ENCODE data around the gene TRMT44. TPM values are rescaled to one million over a fixed set of nuclear protein-coding genes. Genes with fewer than 3 reads are reported as not detected.
"Not testable (repeated sequence)": the region's sequence is repeated elsewhere in the genome, so short reads cannot be mapped to it uniquely, and the experiment has no call there.

The TRMT44 gene
- total RNA-seq, 1 experiment from 2014 or later, result 22.9 TPM

DNA sequence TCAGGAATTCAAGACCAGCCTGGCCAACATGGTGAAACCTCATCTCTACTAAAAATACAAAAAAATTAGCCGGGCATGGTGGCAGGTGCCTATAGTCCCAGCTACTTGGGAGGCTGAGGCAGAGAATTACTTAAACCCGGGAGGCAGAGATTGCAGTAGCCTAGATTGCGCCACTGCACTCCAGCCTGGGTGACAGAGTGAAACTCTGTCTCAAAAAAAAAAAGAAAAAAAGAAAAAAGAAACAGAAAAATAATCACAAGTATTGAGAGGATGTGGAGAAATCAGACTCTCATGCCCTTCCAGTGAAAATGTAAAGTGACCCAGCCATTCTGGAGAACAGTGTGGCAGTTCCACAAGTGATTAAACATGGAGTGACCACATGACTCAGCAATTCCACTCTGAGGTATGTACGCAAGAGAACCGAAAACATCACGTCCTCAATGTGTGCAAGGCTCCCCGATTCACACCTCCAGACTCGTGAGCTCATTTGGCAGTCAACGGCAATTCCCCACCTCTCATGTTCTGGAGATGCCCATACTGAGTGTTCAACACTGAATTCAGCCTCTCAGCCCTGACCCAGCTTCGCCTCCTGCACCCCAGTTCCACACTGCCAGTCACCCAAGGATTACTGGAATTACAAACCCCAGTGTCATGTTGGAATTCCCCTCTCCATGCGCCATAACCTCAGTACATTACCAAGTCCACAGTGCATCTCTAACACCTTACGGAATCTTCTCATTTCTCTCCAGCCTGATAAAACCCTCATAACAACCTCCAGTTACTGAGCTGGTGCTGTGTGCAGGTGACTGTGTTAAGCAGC, 21.1 kb upstream of the TRMT44 start:
- peaks cover 6% of the 10 kb centered on the region for H3K36me3 ChIP-seq (ENCODE audit: insufficient read depth, low read length, poor library complexity, severe bottlenecking)
- POLR2A ChIA-PET (ENCODE audit: low non-redundant PET), result no interaction called here
- no peaks in the 10 kb centered on the region for H3K4me1 ChIP-seq (ENCODE audit: insufficient read depth, low read length, poor library complexity, severe bottlenecking)
- H3K27me3 ChIP-seq (replicated peaks; ENCODE audit: insufficient read depth, low read depth, low read length, poor library complexity), result no peaks in the 10 kb centered on the region
- no peak overlapping the region for H3K4me3 ChIP-seq (ENCODE audit: low read depth, low read length, poor library complexity, severe bottlenecking)
- DNase-seq (ENCODE audit: low spot score), result no peak
- H3K27ac ChIP-seq (ENCODE audit: low read depth, low read length, poor library complexity, severe bottlenecking), result no peak overlapping the region
- TF ChIP-seq EZH2 (IDR thresholded peaks at IDR 0.05; ENCODE audit: borderline replicate concordance, low read depth, low read length, poor library complexity, severe bottlenecking) (no peak), CTCF (conservative IDR thresholded peaks at IDR 0.05; ENCODE audit: low read depth, low read length) (no peak)
- no TSS peak for BruUV-seq (replicated peaks)
- intact Hi-C loops (cut with micrococcal nuclease; ENCODE audit: unreplicated experiment), result no loop called here
- H3K9me3 ChIP-seq (ENCODE audit: low read depth, low read length, poor library complexity, severe bottlenecking), result no peaks in the 10 kb centered on the region
- CTCF ChIA-PET, result no interaction called here

DNA sequence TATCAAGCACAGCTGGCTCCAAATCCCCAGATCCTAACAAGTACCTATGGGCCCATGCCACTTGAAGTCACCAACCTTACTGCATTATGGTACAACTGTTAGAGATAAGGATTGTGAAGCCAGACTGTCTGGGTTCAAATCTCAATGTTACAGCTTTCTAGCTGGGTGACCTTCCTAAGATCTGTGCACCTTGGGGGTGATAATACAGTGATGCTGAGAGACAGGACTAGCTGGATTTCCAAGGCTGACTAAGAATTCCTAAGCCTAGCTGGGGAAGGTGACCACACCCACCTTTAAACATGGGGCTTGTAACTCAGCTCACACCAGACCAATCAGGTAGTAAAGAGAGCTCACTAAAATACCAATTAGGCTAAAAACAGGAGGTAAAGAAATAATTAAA, 20.4 kb upstream of the TRMT44 start:
- BruUV-seq (replicated peaks); H3K36me3 ChIP-seq (ENCODE audit: insufficient read depth, low read length, poor library complexity, severe bottlenecking); CTCF ChIA-PET; intact Hi-C loops (cut with micrococcal nuclease; ENCODE audit: unreplicated experiment); H3K27ac ChIP-seq (ENCODE audit: low read depth, low read length, poor library complexity, severe bottlenecking); H3K27me3 ChIP-seq (replicated peaks; ENCODE audit: insufficient read depth, low read depth, low read length, poor library complexity); H3K9me3 ChIP-seq (ENCODE audit: low read depth, low read length, poor library complexity, severe bottlenecking); H3K4me3 ChIP-seq (ENCODE audit: low read depth, low read length, poor library complexity, severe bottlenecking); POLR2A ChIA-PET (ENCODE audit: low non-redundant PET); DNase-seq (ENCODE audit: low spot score); H3K4me1 ChIP-seq (ENCODE audit: insufficient read depth, low read length, poor library complexity, severe bottlenecking): not testable (repeated sequence)

GRCh38 chr4:8422327-8422726, 18.2 kb upstream of the TRMT44 start:
- Histone ChIP-seq H3K27ac (ENCODE audit: low read depth, low read length, poor library complexity, severe bottlenecking) (no peak overlapping the region), H3K27me3 (replicated peaks; ENCODE audit: insufficient read depth, low read depth, low read length, poor library complexity) (no peaks in the 10 kb centered on the region), H3K4me1 (ENCODE audit: insufficient read depth, low read length, poor library complexity, severe bottlenecking) (no peaks in the 10 kb centered on the region), H3K36me3 (ENCODE audit: insufficient read depth, low read length, poor library complexity, severe bottlenecking) (no peaks in the 10 kb centered on the region), H3K4me3 (ENCODE audit: low read depth, low read length, poor library complexity, severe bottlenecking) (no peak overlapping the region), H3K9me3 (ENCODE audit: low read depth, low read length, poor library complexity, severe bottlenecking) (no peaks in the 10 kb centered on the region)
- CTCF ChIA-PET, result no interaction called here
- no TSS peak for BruUV-seq (replicated peaks)
- TF ChIP-seq CTCF (conservative IDR thresholded peaks at IDR 0.05; ENCODE audit: low read depth, low read length) (no peak), EZH2 (IDR thresholded peaks at IDR 0.05; ENCODE audit: borderline replicate concordance, low read depth, low read length, poor library complexity, severe bottlenecking) (no peak)
- POLR2A ChIA-PET (ENCODE audit: low non-redundant PET), result no interaction called here
- intact Hi-C loops (cut with micrococcal nuclease; ENCODE audit: unreplicated experiment), result no loop called here
- no peak for DNase-seq (ENCODE audit: low spot score)

- Histone ChIP-seq H3K9me3 (ENCODE audit: low read depth, low read length, poor library complexity, severe bottlenecking) (no peaks in the 10 kb centered on the region), H3K4me3 (ENCODE audit: low read depth, low read length, poor library complexity, severe bottlenecking) (no peak overlapping the region), H3K36me3 (ENCODE audit: insufficient read depth, low read length, poor library complexity, severe bottlenecking) (no peaks in the 10 kb centered on the region), H3K4me1 (ENCODE audit: insufficient read depth, low read length, poor library complexity, severe bottlenecking) (no peaks in the 10 kb centered on the region), H3K27ac (ENCODE audit: low read depth, low read length, poor library complexity, severe bottlenecking) (no peak overlapping the region), H3K27me3 (replicated peaks; ENCODE audit: insufficient read depth, low read depth, low read length, poor library complexity) (no peaks in the 10 kb centered on the region)
- TF ChIP-seq EZH2 (IDR thresholded peaks at IDR 0.05; ENCODE audit: borderline replicate concordance, low read depth, low read length, poor library complexity, severe bottlenecking), result no peak
- TF ChIP-seq CTCF (conservative IDR thresholded peaks at IDR 0.05; ENCODE audit: low read depth, low read length), result no peak
- intact Hi-C loops (cut with micrococcal nuclease; ENCODE audit: unreplicated experiment), result no loop called here
- CTCF ChIA-PET, result no interaction called here
- no TSS peak for BruUV-seq (replicated peaks)
- no peak for DNase-seq (ENCODE audit: low spot score)
- POLR2A ChIA-PET (ENCODE audit: low non-redundant PET), result no interaction called here
Observed at GRCh38 chr4:8422786-8423185, 17.8 kb upstream of the TRMT44 start.

Measured in A673 (cell line).